ENCODE measurements around the gene VWA8.

VWA8 gene

GRCh38 chr13:41634407-41634806, 326.5 kb downstream of the VWA8 start:
- Histone ChIP-seq H2AFZ (ENCODE audit: low read length) (no peak overlapping the region), H3K4me1 (ENCODE audit: low read length) (no peaks in the 10 kb centered on the region), H3K4me3 (ENCODE audit: low read length) (no peak overlapping the region), H3K36me3 (replicated peaks; ENCODE audit: insufficient read depth, low read length) (no peaks in the 10 kb centered on the region), H4K20me1 (ENCODE audit: insufficient read depth, low read length) (no peaks in the 10 kb centered on the region), H3K79me2 (ENCODE audit: low read length) (no peaks in the 10 kb centered on the region), H3K9ac (ENCODE audit: low read length) (no peak overlapping the region), H3K27me3 (replicated peaks; ENCODE audit: insufficient read depth, low read length) (no peaks in the 10 kb centered on the region), H3K9me2 (replicated peaks; ENCODE audit: insufficient read depth, low read length) (no peaks in the 10 kb centered on the region), H3K27ac (ENCODE audit: low read length) (no peak overlapping the region), H3K9me3 (replicated peaks; ENCODE audit: insufficient read depth, low read length) (no peaks in the 10 kb centered on the region), H3F3A (ENCODE audit: insufficient read depth, low read length) (no peaks in the 10 kb centered on the region), H3K4me2 (ENCODE audit: low read depth, low read length) (no peak overlapping the region)
- TF ChIP-seq EZH2phosphoT487 (IDR thresholded peaks at IDR 0.05; ENCODE audit: low read length) (no peak), CTCF (IDR thresholded peaks at IDR 0.05; ENCODE audit: low read length) (no peak), EZH2 (optimal IDR thresholded peaks at IDR 0.05; ENCODE audit: low read depth, low read length) (no peak)
- no peak for DNase-seq

GRCh38 chr13:41633776-41634175, 327.1 kb downstream of the VWA8 start:
- Histone ChIP-seq H3K27ac (ENCODE audit: low read length) (no peak overlapping the region), H3K9me3 (replicated peaks; ENCODE audit: insufficient read depth, low read length) (no peaks in the 10 kb centered on the region), H3K36me3 (replicated peaks; ENCODE audit: insufficient read depth, low read length) (no peaks in the 10 kb centered on the region), H2AFZ (ENCODE audit: low read length) (no peak overlapping the region), H3K79me2 (ENCODE audit: low read length) (no peaks in the 10 kb centered on the region), H3K4me3 (ENCODE audit: low read length) (no peak overlapping the region), H4K20me1 (ENCODE audit: insufficient read depth, low read length) (no peaks in the 10 kb centered on the region), H3K9ac (ENCODE audit: low read length) (no peak overlapping the region), H3K4me2 (ENCODE audit: low read depth, low read length) (no peak overlapping the region), H3F3A (ENCODE audit: insufficient read depth, low read length) (no peaks in the 10 kb centered on the region), H3K4me1 (ENCODE audit: low read length) (no peaks in the 10 kb centered on the region), H3K9me2 (replicated peaks; ENCODE audit: insufficient read depth, low read length) (no peaks in the 10 kb centered on the region), H3K27me3 (replicated peaks; ENCODE audit: insufficient read depth, low read length) (no peaks in the 10 kb centered on the region)
- DNase-seq, result no peak
- TF ChIP-seq EZH2 (optimal IDR thresholded peaks at IDR 0.05; ENCODE audit: low read depth, low read length) (no peak), EZH2phosphoT487 (IDR thresholded peaks at IDR 0.05; ENCODE audit: low read length) (no peak), CTCF (IDR thresholded peaks at IDR 0.05; ENCODE audit: low read length) (no peak)

- no peaks in the 10 kb centered on the region for H3K27me3 ChIP-seq (replicated peaks; ENCODE audit: insufficient read depth, low read length)
- no peaks in the 10 kb centered on the region for H4K20me1 ChIP-seq (ENCODE audit: insufficient read depth, low read length)
- H3K27ac ChIP-seq (ENCODE audit: low read length), result no peak overlapping the region
- no peak overlapping the region for H3K4me2 ChIP-seq (ENCODE audit: low read depth, low read length)
- H3K36me3 ChIP-seq (replicated peaks; ENCODE audit: insufficient read depth, low read length), result no peaks in the 10 kb centered on the region
- no peaks in the 10 kb centered on the region for H3K4me1 ChIP-seq (ENCODE audit: low read length)
- no peaks in the 10 kb centered on the region for H3K9me3 ChIP-seq (replicated peaks; ENCODE audit: insufficient read depth, low read length)
- H3K4me3 ChIP-seq (ENCODE audit: low read length), result no peak overlapping the region
- H3F3A ChIP-seq (ENCODE audit: insufficient read depth, low read length), result no peaks in the 10 kb centered on the region
- no peaks in the 10 kb centered on the region for H3K79me2 ChIP-seq (ENCODE audit: low read length)
- no peaks in the 10 kb centered on the region for H3K9me2 ChIP-seq (replicated peaks; ENCODE audit: insufficient read depth, low read length)
- DNase-seq, result no peak
- no peak overlapping the region for H2AFZ ChIP-seq (ENCODE audit: low read length)
- H3K9ac ChIP-seq (ENCODE audit: low read length), result no peak overlapping the region
- TF ChIP-seq EZH2phosphoT487 (IDR thresholded peaks at IDR 0.05; ENCODE audit: low read length) (no peak), EZH2 (optimal IDR thresholded peaks at IDR 0.05; ENCODE audit: low read depth, low read length) (no peak), CTCF (IDR thresholded peaks at IDR 0.05; ENCODE audit: low read length) (no peak)
These were observed 329.5 kb downstream of the VWA8 start for GRCh38 chr13:41631296-41631965.
